Measurements from ENCODE around the gene EPHA5.

Gene EPHA5

DNA sequence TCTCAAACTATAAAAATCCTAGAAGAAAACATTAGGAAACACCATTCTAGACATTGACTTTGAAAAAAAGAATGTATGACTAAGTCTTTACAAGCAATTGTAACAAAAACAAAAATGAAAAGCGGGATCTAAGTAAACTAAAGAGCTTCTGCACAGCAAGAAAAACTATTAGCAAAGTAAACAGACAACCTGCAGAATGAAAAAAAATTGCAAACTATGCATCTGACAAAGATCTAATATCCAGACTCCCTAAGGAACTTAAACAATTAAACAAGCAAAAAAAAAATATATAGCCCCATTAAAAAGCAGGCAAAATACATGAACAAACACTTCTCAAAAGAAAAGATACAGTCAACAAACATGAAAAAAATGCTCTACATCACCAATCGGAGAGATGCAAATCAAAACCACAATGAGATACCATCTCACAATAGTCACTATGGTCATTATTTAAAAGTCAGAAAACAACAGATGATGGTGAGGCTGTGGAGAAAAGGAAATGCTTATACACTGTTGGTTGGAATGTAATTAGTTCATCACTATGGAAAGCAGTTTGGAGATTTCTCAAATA, 168.1 kb downstream of the EPHA5 start:
- DNase-seq: no peak

DNA sequence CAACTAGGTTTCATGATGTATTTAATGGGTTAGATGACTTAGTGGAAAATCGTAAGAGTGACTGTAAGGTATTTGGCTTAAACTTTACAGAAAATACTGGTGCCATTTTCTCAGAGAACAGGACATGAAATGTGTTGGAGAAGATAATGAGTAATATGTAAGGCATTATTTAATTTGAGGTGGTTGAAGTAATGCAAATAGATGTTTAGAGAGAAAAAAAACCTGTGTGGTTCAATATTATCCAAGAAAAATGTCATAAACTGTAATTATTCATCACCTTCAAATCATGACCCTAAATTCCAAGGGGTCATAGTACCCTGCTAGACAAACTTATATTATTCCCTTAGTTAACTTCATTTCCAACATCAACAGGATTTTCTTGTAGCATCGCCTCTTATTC, 171.7 kb downstream of the EPHA5 start:
- DNase-seq: no peak

GRCh38 chr4:65495439-65495838, 174.8 kb downstream of the EPHA5 start:
- no peak for DNase-seq

- no peak for DNase-seq
These were observed 187.9 kb downstream of the EPHA5 start for GRCh38 chr4:65482410-65482809.

- DNase-seq: no peak
These were observed 197.8 kb downstream of the EPHA5 start for GRCh38 chr4:65472531-65472930.

- no peak for DNase-seq
These were observed 203.1 kb downstream of the EPHA5 start for GRCh38 chr4:65467068-65467680.

DNA sequence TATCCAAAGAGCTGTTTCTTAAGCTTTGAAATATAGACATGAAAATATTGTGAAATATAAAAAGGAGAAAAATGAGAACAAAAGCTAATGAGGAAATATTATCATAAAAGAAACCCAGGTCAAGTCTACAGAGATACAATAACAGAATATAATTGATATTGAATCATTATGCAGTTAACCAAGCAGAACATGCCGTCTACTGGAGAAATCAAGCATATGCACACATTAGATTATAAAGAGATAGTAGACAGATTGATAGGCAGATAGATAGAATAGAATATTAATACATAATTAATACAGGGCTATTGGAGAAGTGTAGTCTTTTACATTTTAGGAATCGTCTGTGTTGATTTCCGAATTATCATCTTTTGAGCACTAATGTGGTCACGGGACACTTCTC, 208.5 kb downstream of the EPHA5 start:
- DNase-seq: no peak

DNA sequence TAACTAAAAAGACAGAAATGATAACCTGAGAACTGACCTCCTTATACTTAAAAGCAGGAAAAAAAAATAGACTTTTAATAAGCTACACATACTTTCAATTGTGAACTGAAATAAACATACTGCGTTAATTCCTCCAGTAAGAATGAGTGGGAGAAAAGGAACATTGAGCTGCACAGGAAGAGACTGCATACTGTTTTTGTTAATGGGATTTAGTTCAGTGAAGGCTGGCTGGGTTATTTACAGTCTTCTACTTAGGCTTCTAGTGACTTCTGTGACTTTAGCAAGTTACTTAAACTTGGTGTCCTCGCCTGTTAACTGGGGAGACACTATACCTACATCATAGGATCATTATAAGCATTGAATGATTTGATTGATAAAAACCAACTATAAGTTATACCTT, 213.3 kb downstream of the EPHA5 start:
- no peak for DNase-seq

DNA sequence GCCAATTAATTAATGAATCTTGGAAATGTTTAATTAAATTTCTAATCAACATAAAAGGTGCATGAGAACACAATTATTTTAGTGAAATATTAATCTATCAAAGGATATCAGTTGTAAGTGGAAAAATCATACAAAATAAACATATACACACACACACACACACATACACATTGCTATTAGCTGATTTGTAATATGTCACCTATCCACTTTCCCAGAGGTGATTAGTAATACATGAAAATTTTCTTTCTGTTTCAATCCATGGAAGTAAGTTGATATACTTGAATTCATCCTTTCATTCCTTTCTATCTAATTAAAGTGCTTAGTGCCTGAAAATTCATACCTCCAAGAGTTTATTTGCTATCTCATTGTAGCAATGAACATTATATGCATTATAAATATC, 213.7 kb downstream of the EPHA5 start:
- no peak for DNase-seq

GRCh38 chr4:65453398-65453797, 216.9 kb downstream of the EPHA5 start:
- DNase-seq: no peak

GRCh38 chr4:65450899-65451298, 219.4 kb downstream of the EPHA5 start:
- no peak for DNase-seq

DNA sequence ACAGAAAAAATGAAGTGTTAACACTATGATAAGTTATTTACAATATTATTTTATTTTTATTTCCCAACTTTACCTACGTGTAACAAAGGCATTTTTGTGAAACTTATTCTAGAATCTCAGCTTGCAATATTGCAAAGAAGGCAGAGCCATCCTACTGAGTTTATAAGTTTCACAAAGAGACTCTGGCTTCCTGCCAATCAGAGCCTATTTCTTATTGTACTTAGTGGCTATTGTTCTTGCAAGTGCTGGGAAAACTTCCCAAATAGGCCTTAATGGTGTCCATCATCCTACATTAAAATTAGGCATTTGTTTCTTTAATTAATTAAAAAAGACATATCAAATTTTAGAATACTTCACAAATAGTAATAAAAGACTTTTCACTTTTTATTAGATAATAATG, 233.2 kb downstream of the EPHA5 start:
- no peak for DNase-seq

GRCh38 chr4:65422109-65422508, 248.2 kb downstream of the EPHA5 start:
- no peak for DNase-seq

DNA sequence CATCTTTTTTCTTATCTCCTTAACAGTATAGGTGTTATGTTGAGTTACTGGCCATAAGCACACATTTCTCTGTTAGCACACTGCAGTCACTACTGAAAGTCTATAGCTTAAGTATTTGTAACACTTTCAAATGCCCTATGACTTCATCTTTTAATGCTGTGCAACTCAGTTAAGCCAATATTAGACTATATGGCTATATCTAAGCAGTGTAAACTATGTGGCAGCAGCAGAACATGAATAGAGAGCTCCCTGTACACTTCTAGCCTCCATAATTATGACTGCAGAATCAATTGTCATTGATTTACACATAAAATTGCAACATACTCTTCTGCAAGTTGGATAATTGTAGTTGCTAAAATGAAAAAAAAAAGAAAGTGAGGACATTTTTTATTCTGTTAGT, 250.3 kb downstream of the EPHA5 start:
- DNase-seq: no peak

GRCh38 chr4:65416891-65417290, 253.4 kb downstream of the EPHA5 start:
- peak in 2 of 51 donors; percentile 8 to 18 for DNase-seq

DNA sequence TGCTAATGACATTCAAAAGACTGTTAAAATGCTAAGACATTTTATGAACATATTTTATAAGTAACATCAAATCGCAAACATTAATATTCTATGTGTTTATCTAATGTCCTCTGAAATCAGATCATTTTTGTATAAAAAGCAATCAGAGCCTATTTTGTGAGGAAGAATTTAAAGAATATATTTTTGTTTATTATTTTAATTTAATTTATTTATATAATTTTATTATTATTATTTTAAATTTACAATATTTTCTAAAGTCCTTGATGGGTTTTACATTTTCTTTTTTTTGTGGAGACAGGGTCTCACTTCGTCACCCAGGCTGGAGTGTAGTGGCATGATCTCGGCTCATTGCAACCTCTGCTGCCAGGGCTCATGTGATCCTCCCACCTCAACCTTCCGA, 262.8 kb downstream of the EPHA5 start:
- no peak for DNase-seq

GRCh38 chr4:65401083-65401482, 269.2 kb downstream of the EPHA5 start:
- DNase-seq: no peak

- no peak for DNase-seq
These were observed 271.2 kb downstream of the EPHA5 start for GRCh38 chr4:65399084-65399483.

- no peak for DNase-seq
These were observed 277.2 kb downstream of the EPHA5 start for GRCh38 chr4:65393078-65393477.

- DNase-seq: no peak
These were observed 277.8 kb downstream of the EPHA5 start for GRCh38 chr4:65392488-65392887.

GRCh38 chr4:65391814-65392213, 278.5 kb downstream of the EPHA5 start:
- no peak for DNase-seq

GRCh38 chr4:65391382-65391781, 278.9 kb downstream of the EPHA5 start:
- DNase-seq: no peak

DNA sequence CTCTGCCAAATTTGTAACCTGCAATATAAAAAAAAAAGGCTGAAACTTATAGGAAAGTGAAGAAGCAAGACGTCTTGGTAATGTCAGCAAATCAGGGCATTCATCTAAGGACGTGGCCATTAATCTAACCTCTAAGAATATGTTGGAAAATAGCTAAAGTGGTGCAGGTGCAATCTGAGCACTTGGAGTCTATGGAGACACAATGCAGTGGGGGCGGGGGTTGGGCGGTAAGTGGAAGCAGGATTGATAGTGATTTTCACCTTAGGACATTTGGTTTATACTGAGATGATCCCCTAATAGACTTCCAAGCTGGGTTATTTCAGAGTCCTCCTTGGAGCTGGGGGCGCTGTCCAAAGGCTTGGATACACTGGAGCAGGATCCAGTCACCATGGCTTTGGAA, 283.4 kb downstream of the EPHA5 start:
- DNase-seq: no peak

All from hypothalamus (tissue), 51 donors.